HepG2 (cell line): ENCODE data around the gene DDX20. TPM values are rescaled to one million over a fixed set of nuclear protein-coding genes. Genes with fewer than 3 reads are reported as not detected.

Source experiments
- AHDC1 ChIP-seq: sonication (generic); formaldehyde crosslinking; IDR thresholded peaks from 2 replicates; pipeline ENCODE4 v1.5.1; 2020; ENCODE audit warnings: mild to moderate bottlenecking, missing genetic modification reagents, borderline replicate concordance
- ATF7-NPFF ChIP-seq: sonication (generic); formaldehyde crosslinking; IDR thresholded peaks from 2 replicates; pipeline ENCODE4 v1.8.1; 2023; ENCODE audit warnings: mild to moderate bottlenecking, low read depth, missing genetic modification reagents, moderate library complexity
- CC2D1A ChIP-seq: sonication (generic); formaldehyde crosslinking; IDR thresholded peaks from 2 replicates; pipeline ENCODE4 v1.8.1; 2023; ENCODE audit warnings: mild to moderate bottlenecking, missing genetic modification reagents
- FOXK1 ChIP-seq: sonication (generic); formaldehyde crosslinking; IDR thresholded peaks from 2 replicates; pipeline ENCODE4 v1.4.0; 2020; ENCODE audit warnings: low read depth, missing genetic modification reagents, borderline replicate concordance
- PATZ1 ChIP-seq: sonication (generic); formaldehyde crosslinking; IDR thresholded peaks from 2 replicates; pipeline ENCODE4 v1.4.0; 2020; ENCODE audit warnings: missing genetic modification reagents
- TCF7L2 ChIP-seq: IDR thresholded peaks from 2 replicates; pipeline ENCODE4 v1.6.1; 2011; ENCODE audit warnings: mild to moderate bottlenecking, low read depth, low read length, moderate library complexity
- TRIM22 ChIP-seq: fragments of 450-650 bp; IDR thresholded peaks from 2 replicates; pipeline ENCODE4 v1.6.1; 2017
- polyA plus RNA-seq, 8 experiments: library from polyadenylated mRNA; depleted of rRNA in 3 of 8; stranded (reverse) in 7 of 8; unstranded in 1 of 8; fragments of >200 nt; fragmentation: Illumina TruSeq in 4 of 8; extraction: Trizol in 4 of 8; gene quantifications; 2 replicates each; pipeline versions ENCODE4 v1.2.1 to v1.2.3, GENCODE V29; 2011 to 2016; ENCODE audit warnings: low read depth in 4 of 8, missing spikeins in 1 of 8, mixed read lengths in 1 of 8; ENCODE audit not compliant: insufficient read depth in 1 of 8
- total RNA-seq, 5 experiments: library from RNA; depleted of rRNA; stranded (reverse); fragments of >200 nt; fragmentation: Illumina TruSeq; extraction: Trizol; gene quantifications; 2 replicates each; pipeline ENCODE4 v1.2.3, GENCODE V29; 2016; ENCODE audit warnings: low read depth in 1 of 5

The DDX20 gene
- total and polyA plus RNA-seq, 2 of the 13 experiments (the other 11 are each of a cell fraction or from before 2014, with no cell fraction given) = 4.0 to 14.3 TPM

GRCh38 chr1:111727056-111727455 is 28.6 kb upstream of the DDX20 start (continued):
- no peak for TF ChIP-seq PATZ1
- TF ChIP-seq ATF7-NPFF (CRISPR knock-in tag) = no peak
- TF ChIP-seq CC2D1A = no peak
- no peak for TF ChIP-seq FOXK1
- no peak for TF ChIP-seq TRIM22
- TF ChIP-seq AHDC1 (CRISPR knock-in tag) = no peak
- TF ChIP-seq TCF7L2 = no peak
